ENCODE measurements around the gene HHIPL1. TPM values are rescaled to one million over a fixed set of nuclear protein-coding genes. Genes with fewer than 3 reads are reported as not detected.

Gene HHIPL1
- total RNA-seq, 5 donors from 2014 or later (not counting 1 experiment from before 2014, with no cell fraction given) = 0.05 to 0.35 (median 0.23) TPM

GRCh38 chr14:99626041-99626648 lies 18.8 kb upstream of the HHIPL1 start:
- Mint-ChIP-seq H3K4me3 (no peak overlapping the region), H3K9me3 (no peaks in the 10 kb centered on the region), H3K27me3 (peaks cover 33 to 47% of the 10 kb centered on the region in 2 donors), H3K36me3 (no peaks in the 10 kb centered on the region), H3K27ac (no peak overlapping the region), H3K4me1 (peaks cover 2 to 6% (median 4%) of the 10 kb centered on the region in 3 donors)
- Histone ChIP-seq H3K4me3 (ENCODE audit: control insufficient read depth in 1 of 2, extremely low read depth in 1 of 2, low read length in 1 of 2) (no peak overlapping the region), H3K9me3 (no peaks in the 10 kb centered on the region), H3K27me3 (replicated peaks in 1 of 2; ENCODE audit: control insufficient read depth in 2 of 2, extremely low read depth in 1 of 2, insufficient read depth in 2 of 2, low read length in 1 of 2) (peaks cover 0 to 68% of the 10 kb centered on the region in 2 experiments), H3K36me3 (ENCODE audit: control insufficient read depth in 2 of 2, extremely low read depth in 1 of 2, insufficient read depth in 1 of 2, low read length in 1 of 2) (no peaks in the 10 kb centered on the region), H3K27ac (ENCODE audit: low read length) (no peak overlapping the region), H3K4me1 (ENCODE audit: control insufficient read depth in 1 of 2, extremely low read depth in 1 of 2, insufficient read depth in 2 of 2, low read length in 2 of 2) (peaks cover 0 to 7% of the 10 kb centered on the region in 2 experiments)
- no peak for DNase-seq
- no peak for ATAC-seq (replicated peaks in 1 of 4)
- WGBS (ENCODE audit: insufficient coverage) = 83% methylated on average over 11 of the region's 11 CpGs
- ChIA-PET CTCF (interaction anchor here in 1 of 2 donors (0.7 kb wide), 1 partner anchor 31 kb away, joined by 3 read pairs; no protein-coding TSS in a partner anchor), POLR2A (no interaction called here)

GRCh38 chr14:99627100-99627499 lies 17.8 kb upstream of the HHIPL1 start:
- peaks cover 0 to 7% of the 10 kb centered on the region in 2 experiments for H3K4me1 ChIP-seq (ENCODE audit: control insufficient read depth in 1 of 2, extremely low read depth in 1 of 2, insufficient read depth in 2 of 2, low read length in 2 of 2)
- H3K4me3 ChIP-seq (ENCODE audit: control insufficient read depth in 1 of 2, extremely low read depth in 1 of 2, low read length in 1 of 2) = no peak overlapping the region
- 20% methylated on average over 2 of the region's 2 CpGs for WGBS (ENCODE audit: insufficient coverage)
- ATAC-seq (replicated peaks in 1 of 4) (no peak), DNase-seq (no peak)
- ChIA-PET CTCF (interaction anchor here in 1 of 2 donors (0.7 kb wide), 1 partner anchor 32 kb away, joined by 3 read pairs; no protein-coding TSS in a partner anchor), POLR2A (no interaction called here)
- H3K9me3 Mint-ChIP-seq = no peaks in the 10 kb centered on the region
- no peaks in the 10 kb centered on the region for H3K9me3 ChIP-seq
- no peaks in the 10 kb centered on the region for H3K36me3 Mint-ChIP-seq
- H3K27me3 ChIP-seq (replicated peaks in 1 of 2; ENCODE audit: control insufficient read depth in 2 of 2, extremely low read depth in 1 of 2, insufficient read depth in 2 of 2, low read length in 1 of 2) = peaks cover 0 to 67% of the 10 kb centered on the region in 2 experiments
- peaks cover 31 to 45% of the 10 kb centered on the region in 2 donors for H3K27me3 Mint-ChIP-seq
- peaks cover 2 to 6% (median 4%) of the 10 kb centered on the region in 3 donors for H3K4me1 Mint-ChIP-seq
- H3K36me3 ChIP-seq (ENCODE audit: control insufficient read depth in 2 of 2, extremely low read depth in 1 of 2, insufficient read depth in 1 of 2, low read length in 1 of 2) = no peaks in the 10 kb centered on the region
- H3K27ac ChIP-seq (ENCODE audit: low read length) = no peak overlapping the region
- H3K27ac Mint-ChIP-seq = no peak overlapping the region
- no peak overlapping the region for H3K4me3 Mint-ChIP-seq

- Histone ChIP-seq H3K27me3 (replicated peaks in 1 of 2; ENCODE audit: control insufficient read depth in 2 of 2, extremely low read depth in 1 of 2, insufficient read depth in 2 of 2, low read length in 1 of 2) (peaks cover 0 to 63% of the 10 kb centered on the region in 2 experiments), H3K36me3 (ENCODE audit: control insufficient read depth in 2 of 2, extremely low read depth in 1 of 2, insufficient read depth in 1 of 2, low read length in 1 of 2) (no peaks in the 10 kb centered on the region), H3K27ac (ENCODE audit: low read length) (no peak overlapping the region), H3K4me3 (ENCODE audit: control insufficient read depth in 1 of 2, extremely low read depth in 1 of 2, low read length in 1 of 2) (no peak overlapping the region), H3K4me1 (ENCODE audit: control insufficient read depth in 1 of 2, extremely low read depth in 1 of 2, insufficient read depth in 2 of 2, low read length in 2 of 2) (peaks cover 0 to 7% of the 10 kb centered on the region in 2 experiments), H3K9me3 (no peaks in the 10 kb centered on the region)
- H3K27ac Mint-ChIP-seq = no peak overlapping the region
- peaks cover 25 to 39% of the 10 kb centered on the region in 2 donors for H3K27me3 Mint-ChIP-seq
- peaks cover 2 to 6% (median 4%) of the 10 kb centered on the region in 3 donors for H3K4me1 Mint-ChIP-seq
- ChIA-PET CTCF (interaction anchor here in 1 of 2 donors (0.7 to 0.8 kb wide), 2 partner anchors 52 to 869 kb away, joined by 3 to 4 read pairs; no protein-coding TSS in a partner anchor), POLR2A (no interaction called here)
- no peaks in the 10 kb centered on the region for H3K9me3 Mint-ChIP-seq
- 78% methylated on average over 8 of the region's 13 CpGs for WGBS (ENCODE audit: insufficient coverage)
- H3K4me3 Mint-ChIP-seq = no peak overlapping the region
- ATAC-seq (replicated peaks in 1 of 4) (no peak), DNase-seq (no peak)
- no peaks in the 10 kb centered on the region for H3K36me3 Mint-ChIP-seq
Measured at GRCh38 chr14:99627510-99628381, 17.2 kb upstream of the HHIPL1 start.

- ChIA-PET POLR2A (interaction anchor here in 1 of 2 donors (0.7 kb wide), 1 partner anchor 289 kb away, joined by 3 read pairs; no protein-coding TSS in a partner anchor), CTCF (interaction anchor here in 1 of 2 donors (0.6 to 0.8 kb wide), 2 partner anchors 53 to 55 kb away, joined by 4 read pairs; no protein-coding TSS in a partner anchor)
- H3K27ac ChIP-seq (ENCODE audit: low read length) = no peak overlapping the region
- H3K27me3 ChIP-seq (replicated peaks in 1 of 2; ENCODE audit: control insufficient read depth in 2 of 2, extremely low read depth in 1 of 2, insufficient read depth in 2 of 2, low read length in 1 of 2) = peaks cover 0 to 60% of the 10 kb centered on the region in 2 experiments
- H3K4me3 ChIP-seq (ENCODE audit: control insufficient read depth in 1 of 2, extremely low read depth in 1 of 2, low read length in 1 of 2) = no peak overlapping the region
- ATAC-seq (replicated peaks in 1 of 4) = peak; percentile 74 to 86 (median 80)
- WGBS (ENCODE audit: insufficient coverage) = 22% methylated on average over 17 of the region's 20 CpGs
- DNase-seq = peak in 34 of 35 experiments; percentile 18 to 71 (median 40)
- H3K4me1 ChIP-seq (ENCODE audit: control insufficient read depth in 1 of 2, extremely low read depth in 1 of 2, insufficient read depth in 2 of 2, low read length in 2 of 2) = peaks cover 0 to 7% of the 10 kb centered on the region in 2 experiments
- no peaks in the 10 kb centered on the region for H3K36me3 ChIP-seq (ENCODE audit: control insufficient read depth in 2 of 2, extremely low read depth in 1 of 2, insufficient read depth in 1 of 2, low read length in 1 of 2)
- Mint-ChIP-seq H3K36me3 (no peaks in the 10 kb centered on the region), H3K9me3 (no peaks in the 10 kb centered on the region), H3K27ac (no peak overlapping the region), H3K4me1 (peaks cover 2 to 6% (median 4%) of the 10 kb centered on the region in 3 donors), H3K4me3 (no peak overlapping the region), H3K27me3 (peaks cover 18 to 27% of the 10 kb centered on the region in 2 donors)
- no peaks in the 10 kb centered on the region for H3K9me3 ChIP-seq
Measured at GRCh38 chr14:99628887-99629618, 15.9 kb upstream of the HHIPL1 start.

- no peak overlapping the region for H3K4me3 Mint-ChIP-seq
- H3K27me3 Mint-ChIP-seq = peaks cover 14 to 23% of the 10 kb centered on the region in 2 donors
- no peak overlapping the region for H3K4me3 ChIP-seq (ENCODE audit: control insufficient read depth in 1 of 2, extremely low read depth in 1 of 2, low read length in 1 of 2)
- no peak for ATAC-seq (replicated peaks in 1 of 4)
- H3K27ac ChIP-seq (ENCODE audit: low read length) = no peak overlapping the region
- peaks cover 2 to 6% (median 4%) of the 10 kb centered on the region in 3 donors for H3K4me1 Mint-ChIP-seq
- H3K9me3 Mint-ChIP-seq = no peaks in the 10 kb centered on the region
- peaks cover 0 to 49% of the 10 kb centered on the region in 2 experiments for H3K27me3 ChIP-seq (replicated peaks in 1 of 2; ENCODE audit: control insufficient read depth in 2 of 2, extremely low read depth in 1 of 2, insufficient read depth in 2 of 2, low read length in 1 of 2)
- ChIA-PET POLR2A (no interaction called here), CTCF (no interaction called here)
- H3K4me1 ChIP-seq (ENCODE audit: control insufficient read depth in 1 of 2, extremely low read depth in 1 of 2, insufficient read depth in 2 of 2, low read length in 2 of 2) = peaks cover 0 to 7% of the 10 kb centered on the region in 2 experiments
- 61% methylated on average over 6 of the region's 8 CpGs for WGBS (ENCODE audit: insufficient coverage)
- no peak overlapping the region for H3K27ac Mint-ChIP-seq
- H3K36me3 Mint-ChIP-seq = no peaks in the 10 kb centered on the region
- H3K36me3 ChIP-seq (ENCODE audit: control insufficient read depth in 2 of 2, extremely low read depth in 1 of 2, insufficient read depth in 1 of 2, low read length in 1 of 2) = no peaks in the 10 kb centered on the region
- no peaks in the 10 kb centered on the region for H3K9me3 ChIP-seq
- DNase-seq = no peak
Measured at GRCh38 chr14:99630202-99630601, 14.7 kb upstream of the HHIPL1 start.
